Prostate gland (tissue), 2 donors: Measurements from ENCODE around the gene PTPRG. TPM values are rescaled to one million over a fixed set of nuclear protein-coding genes. Genes with fewer than 3 reads are reported as not detected.

Experiments used
- DNase-seq: peaks from one replicate; pipeline ENCODE4 v3.0.0-alpha.2; 2019; ENCODE audit warnings: low spot score
- H3K27ac ChIP-seq, 2 donors: fragments of 200-600 bp; sonication (generic); 2 replicates each; pipeline ENCODE4 v1.5.1; 2017 to 2019
- H3K27me3 ChIP-seq: fragments of 200-600 bp; sonication (generic); replicated peaks from 2 replicates; pipeline ENCODE4 v1.5.1; 2019; ENCODE audit not compliant: insufficient read depth
- H3K36me3 ChIP-seq, 2 donors: fragments of 200-600 bp; sonication (generic); 1 replicate in 1 of 2; 2 replicates in 1 of 2; pipeline versions ENCODE4 v1.5.1 to v1.8.1; 2017 to 2019
- H3K4me1 ChIP-seq: fragments of 200-600 bp; sonication (generic); replicated peaks from 2 replicates; pipeline ENCODE4 v1.5.1; 2019
- H3K4me3 ChIP-seq, 2 donors: fragments of 200-600 bp; sonication (generic); 2 replicates each; pipeline ENCODE4 v1.5.1; 2017 to 2019
- H3K9me3 ChIP-seq: fragments of 200-600 bp; sonication (generic); 2 replicates; pipeline ENCODE4 v1.5.1; 2017
- POLR2A ChIP-seq: fragments of 450-650 bp; IDR thresholded peaks from one replicate; pipeline ENCODE4 v1.6.1; 2016; ENCODE audit warnings: antibody characterized with exemption, mild to moderate bottlenecking
- POLR2AphosphoS5 ChIP-seq: sonication (generic); formaldehyde crosslinking; IDR thresholded peaks from one replicate; pipeline ENCODE4 v1.6.1; 2017; ENCODE audit warnings: antibody characterized with exemption
- WGBS: methylation state at CpG from one replicate; pipeline ENCODE4 v1.1.5; 2018; 5-methylcytosine and 5-hydroxymethylcytosine counted together
- intact Hi-C: fragments of 100-400 bp; cut with DNase I; formaldehyde crosslinking; loops from one replicate; pipeline ENCODE4 v1.14.2; 2022
- total RNA-seq, 2 donors: library from RNA; depleted of rRNA; stranded (reverse); fragments of >200 nt; gene quantifications; one replicate each; pipeline ENCODE4 v1.1.0, GENCODE V29; 2016
- TF ChIP-seq, protein P1 (sequence below), 4 experiments: fragments of 200-600 bp in 2 of 4; fragments of 450-650 bp in 2 of 4; sonication (generic) in 2 of 4; IDR thresholded peaks; 1 replicate in 3 of 4; 2 replicates in 1 of 4; pipeline ENCODE4 v1.5.1; 2016 to 2019; ENCODE audit warnings: antibody characterized with exemption in 4 of 4, mild to moderate bottlenecking in 2 of 4, moderate library complexity in 2 of 4

The PTPRG gene
- total RNA-seq, 2 donors from 2014 or later: 22.0 to 78.6 TPM

DNA sequence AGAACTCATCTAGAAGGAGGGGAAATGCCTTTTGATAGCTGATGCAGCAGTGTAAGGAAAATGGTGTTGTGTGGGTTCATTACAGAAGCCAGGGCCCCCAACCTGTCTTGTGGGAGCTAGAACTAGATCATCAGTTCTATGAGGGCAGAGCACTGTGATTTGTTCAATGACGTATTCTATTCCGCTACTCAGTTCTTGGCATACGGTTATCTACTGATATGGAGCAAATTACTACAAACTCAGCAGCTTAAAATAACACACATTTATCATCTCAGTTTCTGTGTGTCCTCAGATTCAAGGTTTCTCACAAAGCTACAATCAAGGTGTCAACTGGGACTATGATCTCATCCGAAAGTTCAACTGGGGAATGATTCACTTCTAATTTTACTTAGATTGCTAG, 561.4 kb downstream of the PTPRG start:
- WGBS: 82% methylated on average over 4 of the region's 4 CpGs
- DNase-seq: no peak
- TF ChIP-seq POLR2A (no peak), POLR2AphosphoS5 (no peak)
- TF ChIP-seq, protein P1, sequence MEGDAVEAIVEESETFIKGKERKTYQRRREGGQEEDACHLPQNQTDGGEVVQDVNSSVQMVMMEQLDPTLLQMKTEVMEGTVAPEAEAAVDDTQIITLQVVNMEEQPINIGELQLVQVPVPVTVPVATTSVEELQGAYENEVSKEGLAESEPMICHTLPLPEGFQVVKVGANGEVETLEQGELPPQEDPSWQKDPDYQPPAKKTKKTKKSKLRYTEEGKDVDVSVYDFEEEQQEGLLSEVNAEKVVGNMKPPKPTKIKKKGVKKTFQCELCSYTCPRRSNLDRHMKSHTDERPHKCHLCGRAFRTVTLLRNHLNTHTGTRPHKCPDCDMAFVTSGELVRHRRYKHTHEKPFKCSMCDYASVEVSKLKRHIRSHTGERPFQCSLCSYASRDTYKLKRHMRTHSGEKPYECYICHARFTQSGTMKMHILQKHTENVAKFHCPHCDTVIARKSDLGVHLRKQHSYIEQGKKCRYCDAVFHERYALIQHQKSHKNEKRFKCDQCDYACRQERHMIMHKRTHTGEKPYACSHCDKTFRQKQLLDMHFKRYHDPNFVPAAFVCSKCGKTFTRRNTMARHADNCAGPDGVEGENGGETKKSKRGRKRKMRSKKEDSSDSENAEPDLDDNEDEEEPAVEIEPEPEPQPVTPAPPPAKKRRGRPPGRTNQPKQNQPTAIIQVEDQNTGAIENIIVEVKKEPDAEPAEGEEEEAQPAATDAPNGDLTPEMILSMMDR (IDR thresholded peaks at IDR 0.05): no peak
- intact Hi-C loops: no loop called here
- H3K27me3 ChIP-seq: no peaks in the 10 kb centered on the region
- H3K9me3 ChIP-seq: no peaks in the 10 kb centered on the region
- H3K4me1 ChIP-seq: no peaks in the 10 kb centered on the region
- no peak overlapping the region for H3K27ac ChIP-seq
- no peaks in the 10 kb centered on the region for H3K36me3 ChIP-seq
- H3K4me3 ChIP-seq: no peak overlapping the region

DNA sequence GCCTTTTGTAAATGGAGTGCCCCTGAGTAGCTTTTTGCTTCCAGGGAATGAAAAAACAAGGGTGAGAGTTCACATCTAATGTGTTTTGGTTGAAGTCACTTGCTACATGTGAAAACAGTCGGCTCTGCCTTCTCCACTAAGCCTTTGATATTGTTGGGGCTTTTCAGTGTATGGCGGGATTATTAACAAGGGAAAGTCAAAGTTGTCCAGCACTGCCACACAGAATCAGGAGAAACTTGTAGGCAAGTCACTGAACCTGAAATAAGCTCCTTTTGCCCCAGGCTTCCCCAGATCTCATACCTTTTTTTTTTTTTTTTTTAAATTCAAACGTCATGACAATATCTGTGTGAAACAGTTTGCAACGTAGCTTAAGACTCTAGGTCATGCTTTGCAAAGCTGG, 564.0 kb downstream of the PTPRG start:
- TF ChIP-seq, protein P1 (IDR thresholded peaks at IDR 0.05): no peak
- no peak for TF ChIP-seq POLR2AphosphoS5
- TF ChIP-seq POLR2A: no peak
- no peak overlapping the region for H3K27ac ChIP-seq
- H3K36me3 ChIP-seq: no peaks in the 10 kb centered on the region
- DNase-seq: no peak
- intact Hi-C loops: no loop called here
- no peak overlapping the region for H3K4me3 ChIP-seq
- no peaks in the 10 kb centered on the region for H3K9me3 ChIP-seq
- 71% methylated on average over 4 of the region's 4 CpGs for WGBS
- no peaks in the 10 kb centered on the region for H3K4me1 ChIP-seq
- no peaks in the 10 kb centered on the region for H3K27me3 ChIP-seq

DNA sequence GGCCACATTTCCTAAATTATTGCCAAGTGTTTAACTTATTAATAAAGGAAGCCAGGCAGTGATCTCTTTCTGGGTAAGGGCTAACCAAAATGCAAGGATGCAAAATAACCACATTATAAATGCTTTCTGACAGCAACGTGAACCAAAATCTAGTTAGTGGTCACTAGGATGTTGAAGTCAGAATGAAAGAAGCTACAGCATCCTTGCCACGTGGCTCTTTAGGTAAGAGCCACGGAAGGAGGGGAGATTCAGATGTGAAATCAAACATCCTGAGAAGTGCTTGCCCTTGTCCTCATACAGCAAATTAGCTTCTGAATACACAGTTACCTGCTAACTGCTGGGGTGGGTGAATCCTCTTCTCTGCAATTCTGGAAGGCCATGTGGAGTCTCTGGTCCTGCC, 565.7 kb downstream of the PTPRG start:
- no peak overlapping the region for H3K4me3 ChIP-seq
- no peaks in the 10 kb centered on the region for H3K27me3 ChIP-seq
- H3K4me1 ChIP-seq: no peaks in the 10 kb centered on the region
- no peaks in the 10 kb centered on the region for H3K36me3 ChIP-seq
- intact Hi-C loops: no loop called here
- no peak overlapping the region for H3K27ac ChIP-seq
- no peak for DNase-seq
- 86% methylated on average over 3 of the region's 3 CpGs for WGBS
- TF ChIP-seq POLR2AphosphoS5 (no peak), POLR2A (no peak)
- TF ChIP-seq, protein P1 (IDR thresholded peaks at IDR 0.05): no peak
- no peaks in the 10 kb centered on the region for H3K9me3 ChIP-seq

DNA sequence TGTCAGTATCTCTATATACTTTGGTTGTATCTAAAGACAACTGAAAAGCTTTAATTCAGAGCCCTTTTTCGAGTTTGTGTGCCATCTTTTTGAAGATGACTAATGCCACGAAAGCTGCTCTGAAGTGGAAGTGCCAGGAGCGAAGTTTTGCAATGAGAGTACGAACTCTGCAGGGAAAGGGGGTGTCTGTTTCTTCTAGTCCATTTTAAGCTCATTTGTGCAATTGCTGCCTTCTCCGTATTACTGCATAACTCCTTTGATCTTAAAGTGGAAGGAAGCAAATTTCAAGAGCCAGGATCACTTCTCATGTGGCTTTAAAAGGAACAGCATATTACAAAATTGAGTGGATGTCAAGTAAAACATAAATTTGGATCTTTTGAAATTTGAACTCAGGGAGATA, 566.7 kb downstream of the PTPRG start:
- H3K4me1 ChIP-seq: no peaks in the 10 kb centered on the region
- no peak overlapping the region for H3K27ac ChIP-seq
- H3K9me3 ChIP-seq: no peaks in the 10 kb centered on the region
- 62% methylated on average over 5 of the region's 5 CpGs for WGBS
- intact Hi-C loops: no loop called here
- TF ChIP-seq POLR2A (no peak), POLR2AphosphoS5 (no peak)
- TF ChIP-seq, protein P1 (IDR thresholded peaks at IDR 0.05): no peak
- H3K36me3 ChIP-seq: no peaks in the 10 kb centered on the region
- DNase-seq: no peak
- no peaks in the 10 kb centered on the region for H3K27me3 ChIP-seq
- no peak overlapping the region for H3K4me3 ChIP-seq

DNA sequence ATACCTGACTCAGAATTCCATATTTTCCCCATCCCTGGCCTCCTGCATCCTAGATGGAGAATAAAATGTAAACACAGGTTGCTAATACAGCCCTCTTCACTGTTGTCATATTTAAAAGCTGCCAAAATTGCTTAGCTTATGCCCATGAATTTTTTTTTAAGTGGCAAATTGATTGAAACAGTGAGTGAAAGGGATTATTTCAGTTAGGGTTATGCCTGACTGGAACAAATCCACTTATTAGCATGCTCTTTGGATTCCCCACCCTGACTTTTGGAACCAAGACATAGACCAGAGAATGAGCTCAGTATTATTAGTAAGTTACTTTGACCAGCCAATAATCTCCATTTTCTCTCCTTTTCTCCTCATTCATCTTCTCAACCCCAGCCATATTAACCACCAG, 567.3 kb downstream of the PTPRG start:
- Histone ChIP-seq H3K4me3 (no peak overlapping the region), H3K27ac (no peak overlapping the region), H3K36me3 (no peaks in the 10 kb centered on the region), H3K4me1 (no peaks in the 10 kb centered on the region), H3K27me3 (no peaks in the 10 kb centered on the region), H3K9me3 (no peaks in the 10 kb centered on the region)
- TF ChIP-seq POLR2AphosphoS5 (no peak), POLR2A (no peak)
- TF ChIP-seq, protein P1 (IDR thresholded peaks at IDR 0.05): no peak
- intact Hi-C loops: no loop called here
- DNase-seq: no peak
